SK-N-MC (cell line): ENCODE measurements around the gene CSF2RB.

Experiments used
- EZH2 ChIP-seq: fragments of 200-600 bp; sonication (generic); IDR thresholded peaks from one replicate; pipeline ENCODE4 v1.6.1; 2017; ENCODE audit warnings: antibody characterized with exemption
- POLR2AphosphoS5 ChIP-seq: IDR thresholded peaks from 2 replicates; pipeline ENCODE4 v1.6.1; 2012; ENCODE audit warnings: mild to moderate bottlenecking, low read depth, low read length, borderline replicate concordance

GRCh38 chr22:36924151-36924698 lies 10.8 kb downstream of the CSF2RB start:
- TF ChIP-seq POLR2AphosphoS5 (no peak), EZH2 (no peak)
